CD4-positive, alpha-beta T cell treated with Interleukin-15 for 1 hour (primary cell): ENCODE measurements around the gene HBZ.

Experiments used
- DNase-seq: peaks from one replicate; pipeline ENCODE4 v3.0.0-alpha.2; 2020

HBZ gene

GRCh38 chr16:152141-153128 is at the start of gene HBZ:
TSS of gene HBZ (plus strand) at chr16:152644. CDS start at chr16:152910, 266 bp downstream.
- no peak for DNase-seq

GRCh38 chr16:104355-104754 is 48.1 kb upstream of the HBZ start:
- no peak for DNase-seq

GRCh38 chr16:104928-105327 is 47.5 kb upstream of the HBZ start:
- DNase-seq = no peak

- no peak for DNase-seq
These were observed 46.9 kb upstream of the HBZ start for GRCh38 chr16:105521-105920.

- DNase-seq = peak; percentile 61
These were observed 45.7 kb upstream of the HBZ start for GRCh38 chr16:106623-107324.

- no peak for DNase-seq
These were observed 40.1 kb upstream of the HBZ start for GRCh38 chr16:112153-112840.

- no peak for DNase-seq
These were observed 38.1 kb upstream of the HBZ start for GRCh38 chr16:114327-114726.

- DNase-seq = no peak
These were observed 36.4 kb upstream of the HBZ start for GRCh38 chr16:116015-116414.

- peak; percentile 68 for DNase-seq
These were observed 34.8 kb upstream of the HBZ start for GRCh38 chr16:117379-118365.

- DNase-seq = no peak
These were observed 33.6 kb upstream of the HBZ start for GRCh38 chr16:118857-119256.

GRCh38 chr16:119295-119694 is 33.1 kb upstream of the HBZ start:
- DNase-seq = no peak

GRCh38 chr16:119835-120491 is 32.5 kb upstream of the HBZ start:
- no peak for DNase-seq

GRCh38 chr16:120756-121155 is 31.7 kb upstream of the HBZ start:
- no peak for DNase-seq

- DNase-seq = no peak
These were observed 30.1 kb upstream of the HBZ start for GRCh38 chr16:122361-122760.

GRCh38 chr16:123558-124350 is 28.7 kb upstream of the HBZ start:
- peak; percentile 22 for DNase-seq

GRCh38 chr16:125011-125410 is 27.4 kb upstream of the HBZ start:
- no peak for DNase-seq

GRCh38 chr16:129075-129474 is 23.4 kb upstream of the HBZ start:
- no peak for DNase-seq

- no peak for DNase-seq
These were observed 21.8 kb upstream of the HBZ start for GRCh38 chr16:130533-131173.

- DNase-seq = no peak
These were observed 20.3 kb upstream of the HBZ start for GRCh38 chr16:132120-132519.

- no peak for DNase-seq
These were observed 18.7 kb upstream of the HBZ start for GRCh38 chr16:133716-134115.
